Kidney (tissue), 14 donors: ENCODE results near the gene ADAMTS17. TPM values are rescaled to one million over a fixed set of nuclear protein-coding genes. Genes with fewer than 3 reads are reported as not detected.

Experiments used
- DNase-seq, 5 donors: peaks; one replicate each; pipeline ENCODE4 v3.0.0-alpha.2; 2013 to 2020
- FAIRE-seq: peaks from 2 replicates; lab custom pipeline; 2012; peaks lifted over from hg19 to GRCh38; lab: Jason Lieb, UNC
- H3K27ac ChIP-seq, 2 donors: one replicate each; pipeline ENCODE4 v1.7.0; 2013; ENCODE audit warnings: low read depth in 2 of 2, low read length in 2 of 2, inconsistent platforms in 1 of 2
- H3K27me3 ChIP-seq: one replicate; pipeline ENCODE4 v1.7.1; 2013; ENCODE audit warnings: low read length, inconsistent platforms; ENCODE audit not compliant: control insufficient read depth, insufficient read depth
- H3K36me3 ChIP-seq, 3 donors: one replicate each; pipeline versions ENCODE4 v1.7.0 to v1.7.1; 2013; ENCODE audit warnings: low read length in 3 of 3, control low read depth in 1 of 3, inconsistent platforms in 1 of 3; ENCODE audit not compliant: insufficient read depth in 3 of 3, control insufficient read depth in 2 of 3
- H3K4me1 ChIP-seq, 3 donors: one replicate each; pipeline versions ENCODE4 v1.7.0 to v1.7.1; 2013; ENCODE audit warnings: low read length in 3 of 3, inconsistent platforms in 1 of 3, low read depth in 1 of 3; ENCODE audit not compliant: control insufficient read depth in 2 of 3, insufficient read depth in 2 of 3
- H3K4me3 ChIP-seq, 3 donors: one replicate each; pipeline versions ENCODE4 v1.7.0 to v1.8.1; 2013; ENCODE audit warnings: low read length in 3 of 3, control low read depth in 1 of 3, inconsistent platforms in 1 of 3
- H3K9ac ChIP-seq, 3 donors: one replicate each; pipeline versions ENCODE4 v1.7.0 to v1.7.1; 2013; ENCODE audit warnings: low read length in 3 of 3, control low read depth in 1 of 3, inconsistent platforms in 1 of 3
- H3K9me3 ChIP-seq, 3 donors: one replicate each; pipeline versions ENCODE4 v1.7.0 to v1.7.1; 2013; ENCODE audit warnings: low read length in 3 of 3, control low read depth in 1 of 3, inconsistent platforms in 1 of 3; ENCODE audit not compliant: control insufficient read depth in 2 of 3, insufficient read depth in 1 of 3
- CTCF ChIP-seq: IDR thresholded peaks from 3 replicates; pipeline ENCODE4 v1.5.1; 2012; ENCODE audit warnings: mild to moderate bottlenecking, moderate library complexity, borderline replicate concordance; ENCODE audit not compliant: insufficient read depth; ENCODE audit errors: extremely low read depth
- intact Hi-C: fragments of 100-400 bp; cut with DNase I; formaldehyde crosslinking; loops from one replicate; pipeline ENCODE4 v1.11.1; 2022
- polyA plus RNA-seq: library from polyadenylated mRNA; stranded (reverse); fragments of 350-450 nt; fragmentation: Illumina TruSeq; extraction: RNeasy Lipid Tissue Mini Kit (QIAGEN cat#74804); gene quantifications from one replicate; pipeline ENCODE4 v1.2.3, GENCODE V29; 2014; ENCODE audit warnings: low read depth, low replicate concordance; ENCODE audit not compliant: insufficient read depth
- total RNA-seq: library from RNA; stranded (reverse); fragmentation: NEBNext Ultra II Directional; extraction: Animal tissue kit (Norgen Biotek cat#: 25700); gene quantifications from one replicate; pipeline ENCODE4 v1.2.1, GENCODE V29; 2021
- donor health status: control.
- donor health status: control.
- donor health status: control.
- donor health status: control.
- donor health status: control.
- donor health status: DM: yes; HTN: yes; CAD: no.
- donor health status: Normal renal cell carcinoma (clear cell type).

Gene ADAMTS17
- total and polyA plus RNA-seq, 2 donors from 2014 or later, result 1.7 to 2.2 TPM

DNA sequence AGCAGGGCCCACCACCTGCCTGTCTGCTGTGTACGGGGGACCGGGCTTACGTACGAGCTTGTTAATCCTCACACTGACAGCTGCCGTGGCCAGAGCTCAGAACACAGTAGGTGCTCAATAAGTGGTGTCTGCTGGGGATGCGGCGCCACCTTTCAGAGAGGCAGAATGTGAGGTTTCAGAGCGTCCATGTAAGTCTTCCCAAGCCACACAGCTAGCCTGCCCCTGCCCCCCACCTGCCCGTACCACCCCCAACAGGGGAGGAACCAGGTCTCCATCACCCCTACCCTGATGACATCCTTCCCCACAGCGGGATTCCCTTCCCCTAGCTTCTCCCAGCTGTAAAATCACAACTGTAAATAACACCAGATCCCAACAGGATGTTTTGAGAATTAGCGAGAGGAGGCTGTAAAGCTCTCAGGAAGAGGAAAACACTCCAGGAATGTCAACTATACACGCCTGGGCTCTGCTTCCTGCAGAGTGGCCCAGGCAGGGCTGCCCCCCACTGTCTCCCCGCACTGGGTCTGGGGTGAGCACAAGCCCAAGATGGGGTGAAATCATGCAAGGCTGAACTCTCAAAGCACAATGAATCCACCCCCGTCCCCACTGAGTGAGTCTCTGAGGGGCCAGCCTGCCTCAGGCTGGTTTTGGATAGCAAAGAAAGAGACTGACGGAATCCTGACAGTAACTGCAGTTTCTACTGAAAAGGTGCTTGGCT lies 358.4 kb downstream of the ADAMTS17 start:
- FAIRE-seq, result no peak
- no peak overlapping the region for H3K9ac ChIP-seq

GRCh38 chr15:99982662-99983061 lies 359.1 kb downstream of the ADAMTS17 start:
- TF ChIP-seq CTCF, result no peak
- intact Hi-C loops, result no loop called here
- peaks cover 0 to 9% (median 0%) of the 10 kb centered on the region in 3 donors for H3K4me1 ChIP-seq
- H3K27ac ChIP-seq, result no peak overlapping the region
- H3K36me3 ChIP-seq, result no peaks in the 10 kb centered on the region
- H3K9me3 ChIP-seq, result no peaks in the 10 kb centered on the region
- DNase-seq (peak in 1 of 5 donors; percentile 31), FAIRE-seq (no peak)
- H3K9ac ChIP-seq, result no peak overlapping the region
- H3K4me3 ChIP-seq, result no peak overlapping the region
- H3K27me3 ChIP-seq, result no peaks in the 10 kb centered on the region

More for the DNA sequence above, 358.4 kb downstream of the ADAMTS17 start:
- no peak for TF ChIP-seq CTCF
- Histone ChIP-seq H3K36me3 (no peaks in the 10 kb centered on the region), H3K27ac (peak overlapping the region; percentile 22 to 28), H3K27me3 (no peaks in the 10 kb centered on the region), H3K4me3 (no peak overlapping the region), H3K4me1 (peaks cover 0 to 9% (median 0%) of the 10 kb centered on the region in 3 donors), H3K9me3 (no peaks in the 10 kb centered on the region)
- intact Hi-C loops, result no loop called here
- DNase-seq, result peak in 4 of 5 donors; percentile 46 to 88 (median 60)

DNA sequence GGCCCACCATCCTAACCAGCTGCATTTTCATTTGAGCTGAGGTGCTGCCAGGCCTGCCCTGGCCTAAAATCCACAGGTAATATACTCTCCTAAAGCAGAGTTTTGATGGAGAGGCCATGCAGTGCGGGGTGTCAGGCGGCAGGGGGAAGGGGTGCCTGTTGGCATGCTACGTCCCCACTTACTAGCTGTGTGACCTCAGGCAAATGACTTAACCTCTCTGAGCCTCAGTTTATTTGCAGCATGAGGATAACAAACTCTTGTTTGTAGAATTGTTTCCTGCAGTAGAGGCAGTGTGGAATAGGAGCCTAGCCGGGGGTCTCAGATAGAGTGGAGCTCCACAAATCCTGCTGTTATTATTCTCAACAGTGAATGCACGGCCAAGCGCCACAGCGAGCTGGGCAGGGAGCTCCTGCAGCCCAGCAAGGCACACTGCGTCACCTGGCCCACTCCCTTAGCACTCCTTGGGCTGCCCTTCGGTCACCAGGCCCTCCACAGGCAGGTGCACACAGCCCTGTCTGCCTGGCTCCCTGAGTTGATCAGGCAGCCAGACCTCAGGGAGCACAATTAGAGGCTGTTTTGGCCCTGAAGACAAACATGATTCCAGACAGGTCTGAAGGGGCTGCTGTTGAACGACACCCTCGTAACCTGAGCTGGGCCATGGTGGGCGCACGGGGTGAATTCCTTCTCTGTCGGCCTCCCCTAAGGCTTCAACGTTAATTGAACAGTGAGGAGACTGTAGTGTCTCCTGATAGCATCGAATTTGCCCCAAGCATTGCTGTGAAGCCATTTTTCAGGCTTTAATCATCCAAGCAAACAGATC lies 359.7 kb downstream of the ADAMTS17 start:
- intact Hi-C loops, result no loop called here
- H3K9me3 ChIP-seq, result no peaks in the 10 kb centered on the region
- H3K4me3 ChIP-seq, result no peak overlapping the region
- H3K36me3 ChIP-seq, result no peaks in the 10 kb centered on the region
- H3K27me3 ChIP-seq, result no peaks in the 10 kb centered on the region
- H3K4me1 ChIP-seq, result peaks cover 0 to 9% (median 0%) of the 10 kb centered on the region in 3 donors
- no peak overlapping the region for H3K9ac ChIP-seq
- FAIRE-seq, result no peak
- peak in 1 of 5 donors; percentile 29 for DNase-seq
- TF ChIP-seq CTCF, result no peak
- H3K27ac ChIP-seq, result no peak overlapping the region
